Measurements from ENCODE around the gene NPSR1. TPM values are rescaled to one million over a fixed set of nuclear protein-coding genes. Genes with fewer than 3 reads are reported as not detected.

NPSR1 gene
- total RNA-seq, 2 donors from 2014 or later, result not detected

DNA sequence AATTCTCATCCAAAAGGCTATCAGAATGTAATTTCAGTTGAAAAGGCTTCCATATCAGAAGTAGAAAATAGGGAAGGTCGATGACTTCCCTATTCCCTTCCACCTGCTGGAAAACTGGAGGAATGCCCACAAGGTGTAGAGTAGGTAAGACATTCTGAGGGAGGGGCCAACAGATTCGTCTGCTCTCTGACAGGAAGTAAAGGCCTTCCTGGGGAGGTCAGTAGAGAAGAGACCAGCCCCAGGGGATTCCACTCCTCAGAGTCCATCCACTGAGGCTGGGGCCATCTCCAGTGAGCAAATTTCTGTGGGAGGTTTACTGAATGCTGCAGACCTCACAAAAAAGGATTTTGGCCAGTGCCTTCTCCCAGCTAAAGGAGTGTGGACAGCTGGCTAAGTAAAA, 19.5 kb downstream of the NPSR1 start:
- DNase-seq (no peak), ATAC-seq (no peak)
- H3K4me1 ChIP-seq, result no peaks in the 10 kb centered on the region
- no peak for TF ChIP-seq POLR2A (IDR thresholded peaks at IDR 0.05)
- TF ChIP-seq, protein P1, sequence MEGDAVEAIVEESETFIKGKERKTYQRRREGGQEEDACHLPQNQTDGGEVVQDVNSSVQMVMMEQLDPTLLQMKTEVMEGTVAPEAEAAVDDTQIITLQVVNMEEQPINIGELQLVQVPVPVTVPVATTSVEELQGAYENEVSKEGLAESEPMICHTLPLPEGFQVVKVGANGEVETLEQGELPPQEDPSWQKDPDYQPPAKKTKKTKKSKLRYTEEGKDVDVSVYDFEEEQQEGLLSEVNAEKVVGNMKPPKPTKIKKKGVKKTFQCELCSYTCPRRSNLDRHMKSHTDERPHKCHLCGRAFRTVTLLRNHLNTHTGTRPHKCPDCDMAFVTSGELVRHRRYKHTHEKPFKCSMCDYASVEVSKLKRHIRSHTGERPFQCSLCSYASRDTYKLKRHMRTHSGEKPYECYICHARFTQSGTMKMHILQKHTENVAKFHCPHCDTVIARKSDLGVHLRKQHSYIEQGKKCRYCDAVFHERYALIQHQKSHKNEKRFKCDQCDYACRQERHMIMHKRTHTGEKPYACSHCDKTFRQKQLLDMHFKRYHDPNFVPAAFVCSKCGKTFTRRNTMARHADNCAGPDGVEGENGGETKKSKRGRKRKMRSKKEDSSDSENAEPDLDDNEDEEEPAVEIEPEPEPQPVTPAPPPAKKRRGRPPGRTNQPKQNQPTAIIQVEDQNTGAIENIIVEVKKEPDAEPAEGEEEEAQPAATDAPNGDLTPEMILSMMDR (IDR thresholded peaks at IDR 0.05), result no peak
- no peaks in the 10 kb centered on the region for H3K36me3 ChIP-seq (replicated peaks in 1 of 2; ENCODE audit: insufficient read depth in 1 of 2, low read depth in 2 of 2)
- no peaks in the 10 kb centered on the region for H3K27me3 ChIP-seq
- H3K4me3 ChIP-seq, result no peak overlapping the region
- intact Hi-C loops (cut with DNase I), result no loop called here
- WGBS, 2 donors, result 42 to 43% methylated on average over 2 of the region's 2 CpGs
- H3K27ac ChIP-seq, result no peak overlapping the region
- no peaks in the 10 kb centered on the region for H3K9me3 ChIP-seq

DNA sequence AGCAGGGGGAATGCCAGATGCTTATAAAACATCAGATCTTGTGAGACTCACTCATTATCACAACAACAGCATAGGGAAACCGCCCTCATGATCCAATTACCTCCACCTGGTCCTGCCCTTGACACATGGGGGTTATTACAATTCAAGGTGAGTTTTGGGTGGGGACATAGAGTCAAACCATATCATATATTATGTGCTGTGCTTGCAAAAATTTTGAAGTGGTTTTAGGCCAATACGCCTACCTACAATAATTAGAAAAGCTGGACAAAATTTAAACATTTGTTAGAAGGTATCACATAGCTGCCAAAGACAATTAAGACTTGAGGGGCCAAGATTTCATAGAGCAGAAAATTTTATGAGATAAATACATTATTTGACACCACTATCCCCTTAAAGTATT, 29.5 kb downstream of the NPSR1 start:
- ATAC-seq (no peak), DNase-seq (no peak)
- Histone ChIP-seq H3K4me3 (no peak overlapping the region), H3K27ac (no peak overlapping the region), H3K4me1 (no peaks in the 10 kb centered on the region), H3K27me3 (no peaks in the 10 kb centered on the region), H3K9me3 (no peaks in the 10 kb centered on the region), H3K36me3 (replicated peaks in 1 of 2; ENCODE audit: insufficient read depth in 1 of 2, low read depth in 2 of 2) (no peaks in the 10 kb centered on the region)
- TF ChIP-seq, protein P1 (IDR thresholded peaks at IDR 0.05), result no peak
- no peak for TF ChIP-seq POLR2A (IDR thresholded peaks at IDR 0.05)
- WGBS, 2 donors, result 69 to 71% methylated on average over 2 of the region's 2 CpGs
- intact Hi-C loops (cut with DNase I), result no loop called here

- Histone ChIP-seq H3K9me3 (no peaks in the 10 kb centered on the region), H3K27ac (no peak overlapping the region), H3K27me3 (no peaks in the 10 kb centered on the region), H3K4me3 (no peak overlapping the region), H3K4me1 (no peaks in the 10 kb centered on the region), H3K36me3 (replicated peaks in 1 of 2; ENCODE audit: insufficient read depth in 1 of 2, low read depth in 2 of 2) (no peaks in the 10 kb centered on the region)
- ATAC-seq, result no peak
- intact Hi-C loops (cut with DNase I), result no loop called here
- DNase-seq, result no peak
- no peak for TF ChIP-seq POLR2A (IDR thresholded peaks at IDR 0.05)
- TF ChIP-seq, protein P1 (IDR thresholded peaks at IDR 0.05), result no peak
- 95 to 96% methylated on average over 1 of the region's 1 CpG for WGBS, 2 donors
Observed at GRCh38 chr7:34696415-34696814, 38.4 kb downstream of the NPSR1 start.

- H3K9me3 ChIP-seq, result no peaks in the 10 kb centered on the region
Observed at GRCh38 chr7:34709771-34710170, 51.8 kb downstream of the NPSR1 start.

DNA sequence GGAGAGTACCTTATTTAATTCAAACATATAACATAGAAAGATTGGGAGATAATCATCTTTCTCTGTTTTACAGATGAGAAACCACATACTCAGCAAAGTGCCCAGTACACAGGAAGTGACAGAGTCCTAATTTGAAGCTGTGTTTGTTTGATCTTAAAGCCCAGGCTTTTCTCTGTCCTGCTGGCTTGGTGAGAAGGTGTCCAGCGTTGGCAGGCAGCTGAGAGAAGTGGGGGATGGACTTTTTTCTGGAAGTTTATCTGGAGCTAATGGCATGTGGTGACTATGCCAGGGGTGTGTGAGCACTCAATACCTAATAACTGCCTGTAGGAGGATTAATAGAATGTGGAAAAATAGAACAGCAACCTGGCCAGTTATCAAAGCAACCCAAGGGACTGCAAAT, 60.8 kb downstream of the NPSR1 start:
- Histone ChIP-seq H3K27me3 (no peaks in the 10 kb centered on the region), H3K9me3 (no peaks in the 10 kb centered on the region), H3K4me1 (no peaks in the 10 kb centered on the region), H3K27ac (no peak overlapping the region), H3K4me3 (no peak overlapping the region), H3K36me3 (replicated peaks in 1 of 2; ENCODE audit: insufficient read depth in 1 of 2, low read depth in 2 of 2) (no peaks in the 10 kb centered on the region)
- WGBS, 2 donors, result 0 to 15% methylated on average over 1 of the region's 1 CpG
- no peak for ATAC-seq
- no peak for TF ChIP-seq POLR2A (IDR thresholded peaks at IDR 0.05)
- intact Hi-C loops (cut with DNase I), result no loop called here
- no peak for DNase-seq

More at GRCh38 chr7:34709771-34710170, 51.8 kb downstream of the NPSR1 start:
- Histone ChIP-seq H3K4me3 (no peak overlapping the region), H3K36me3 (replicated peaks in 1 of 2; ENCODE audit: insufficient read depth in 1 of 2, low read depth in 2 of 2) (no peaks in the 10 kb centered on the region), H3K4me1 (no peaks in the 10 kb centered on the region), H3K27me3 (no peaks in the 10 kb centered on the region), H3K27ac (no peak overlapping the region)
- 44 to 49% methylated on average over 2 of the region's 2 CpGs for WGBS, 2 donors
- TF ChIP-seq, protein P1 (IDR thresholded peaks at IDR 0.05), result no peak
- TF ChIP-seq POLR2A (IDR thresholded peaks at IDR 0.05), result no peak
- DNase-seq, result no peak
- intact Hi-C loops (cut with DNase I), result no loop called here
- ATAC-seq, result no peak

Data from body of pancreas (tissue), 4 donors.